Measurements from ENCODE around the gene HOXC4.
"Not testable (repeated sequence)": the region's sequence is repeated elsewhere in the genome, so short reads cannot be mapped to it uniquely, and the experiment has no call there.

The HOXC4 gene

GRCh38 chr12:54060174-54060974 is 6.7 kb downstream of the HOXC4 start:
- no peak for DNase-seq

GRCh38 chr12:54060975-54061778 is 7.5 kb downstream of the HOXC4 start:
- DNase-seq = no peak

DNA sequence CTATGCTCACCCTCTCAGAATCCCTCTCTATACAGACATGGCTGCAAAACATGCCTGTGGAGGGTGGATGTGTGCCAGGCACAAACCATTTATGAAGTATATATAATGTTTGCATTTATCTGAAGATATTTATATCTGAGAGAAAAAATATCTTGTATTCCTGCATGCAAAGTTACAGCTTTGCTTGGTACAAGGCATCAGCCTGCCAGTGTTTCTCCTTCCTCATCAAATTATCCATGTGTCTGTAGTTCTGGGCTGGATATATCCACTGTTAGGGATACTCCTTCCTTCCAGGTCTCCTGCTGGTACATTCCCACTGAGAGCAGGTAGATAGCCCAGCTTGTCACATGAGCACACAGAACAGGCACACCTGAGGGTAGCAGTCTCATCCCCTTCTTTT is 12.0 kb downstream of the HOXC4 start:
- DNase-seq = no peak

DNA sequence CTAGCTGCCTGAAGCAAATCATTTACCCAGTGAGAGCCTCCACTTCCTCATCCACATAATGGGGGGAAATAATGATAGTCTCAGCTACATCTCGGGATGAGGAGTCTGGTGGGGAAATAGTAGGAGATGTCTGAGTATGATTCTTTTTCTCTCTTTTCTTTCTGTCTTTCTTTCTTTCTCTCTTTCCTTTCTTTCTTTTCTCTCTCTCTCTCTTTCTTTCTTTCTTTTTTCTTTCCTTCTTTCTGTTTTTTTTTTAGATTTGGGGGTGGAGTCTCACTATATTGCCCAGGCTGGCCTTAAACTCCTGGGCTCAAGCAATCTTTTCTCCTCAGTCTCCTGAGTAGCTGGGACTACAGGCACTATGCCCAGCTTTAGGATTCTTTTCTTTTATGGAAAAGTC is 12.8 kb downstream of the HOXC4 start:
- DNase-seq = no peak

DNA sequence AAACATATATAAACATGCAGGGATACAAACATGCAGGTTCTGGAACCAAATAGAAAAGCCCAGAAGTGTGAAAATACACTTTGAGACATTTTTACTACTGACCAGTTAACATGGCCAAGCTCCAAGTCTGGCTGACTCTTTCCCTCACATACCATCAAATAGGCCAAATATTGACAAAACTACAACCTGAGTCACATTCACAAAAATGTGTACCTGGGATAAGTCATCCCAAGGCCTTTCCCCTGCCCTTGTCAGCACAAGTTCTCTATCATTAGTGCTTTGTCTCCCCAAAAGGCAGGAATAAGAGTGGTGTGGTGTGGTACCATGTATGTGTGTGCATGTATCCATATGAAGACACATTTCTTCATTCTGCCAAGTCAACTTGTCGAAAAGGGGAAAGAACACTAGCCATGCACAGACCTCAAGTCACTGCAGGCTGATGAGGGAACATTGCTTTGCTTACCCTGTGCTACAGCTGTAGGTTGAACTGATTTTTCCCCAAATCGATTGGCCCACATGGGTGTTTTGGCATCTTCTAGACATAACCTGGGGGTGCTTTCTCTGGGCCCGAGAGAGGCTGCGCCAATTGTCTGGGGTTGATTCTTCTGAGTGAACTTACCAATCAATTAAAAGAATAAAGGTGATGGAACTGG is 14.9 kb downstream of the HOXC4 start:
- DNase-seq = no peak

DNA sequence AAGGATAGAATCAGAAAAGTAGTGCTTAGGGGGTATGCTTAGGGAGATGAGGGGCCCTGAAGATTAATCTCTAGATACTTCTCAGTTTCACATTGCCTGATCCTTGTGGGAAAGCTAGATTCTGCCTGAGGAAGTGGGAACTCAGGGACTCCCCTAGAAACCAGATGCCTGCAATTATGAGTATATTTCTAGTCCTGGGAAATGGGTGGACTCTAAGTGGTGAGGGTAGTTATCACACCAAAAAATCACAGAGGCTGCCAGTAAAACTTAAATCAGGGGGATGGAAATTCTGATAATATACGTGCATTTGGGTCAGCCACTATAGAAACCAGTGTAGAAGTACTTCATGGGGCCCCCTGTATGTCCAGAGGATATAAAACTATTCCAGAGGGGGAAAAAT is 18.3 kb downstream of the HOXC4 start:
- no peak for DNase-seq

DNA sequence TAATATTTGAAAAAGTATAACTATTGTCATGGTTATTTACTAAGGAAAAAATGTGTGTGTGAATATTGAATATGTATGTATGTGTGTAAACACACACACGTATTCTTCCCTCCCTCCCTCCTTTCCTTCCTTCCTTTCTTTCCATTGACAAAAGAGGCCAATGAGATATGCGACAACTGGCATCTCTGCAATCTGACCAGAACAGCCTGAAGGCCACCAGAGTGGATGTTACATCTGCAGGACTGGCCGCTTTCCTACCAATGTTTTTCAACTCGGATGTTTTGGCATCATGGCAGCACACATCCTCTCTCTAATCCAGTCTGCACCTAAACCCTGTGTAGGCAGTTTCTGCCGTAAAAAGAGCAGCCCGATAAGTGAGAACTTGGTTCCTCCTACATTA is 20.7 kb downstream of the HOXC4 start:
- DNase-seq = no peak

- no peak for DNase-seq
Measured at GRCh38 chr12:54075409-54075808, 21.8 kb downstream of the HOXC4 start.

- no peak for DNase-seq
Measured at GRCh38 chr12:54075974-54076373, 22.3 kb downstream of the HOXC4 start.

DNA sequence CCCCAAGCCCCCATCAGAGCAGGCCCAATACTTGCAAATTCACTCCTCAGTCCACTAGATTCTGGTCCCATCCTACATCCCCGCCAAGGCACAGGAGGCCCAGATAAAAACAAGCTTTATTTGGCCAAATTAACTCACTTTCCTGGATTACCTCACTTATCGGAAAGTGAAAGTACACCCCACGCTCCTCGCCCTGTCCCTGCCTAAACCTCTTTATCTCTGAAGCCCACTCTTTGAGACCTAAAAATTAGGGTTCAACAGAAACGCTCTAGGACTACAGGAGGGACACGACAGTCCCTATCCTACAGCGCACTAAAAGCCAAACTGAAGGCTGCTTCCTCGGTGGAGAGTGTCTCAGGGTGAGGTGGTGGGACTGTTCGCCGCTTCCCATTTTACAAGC is 24.2 kb downstream of the HOXC4 start:
- DNase-seq = not testable (repeated sequence)

- not testable (repeated sequence) for DNase-seq
Measured at GRCh38 chr12:54079115-54079514, 25.5 kb downstream of the HOXC4 start.

DNA sequence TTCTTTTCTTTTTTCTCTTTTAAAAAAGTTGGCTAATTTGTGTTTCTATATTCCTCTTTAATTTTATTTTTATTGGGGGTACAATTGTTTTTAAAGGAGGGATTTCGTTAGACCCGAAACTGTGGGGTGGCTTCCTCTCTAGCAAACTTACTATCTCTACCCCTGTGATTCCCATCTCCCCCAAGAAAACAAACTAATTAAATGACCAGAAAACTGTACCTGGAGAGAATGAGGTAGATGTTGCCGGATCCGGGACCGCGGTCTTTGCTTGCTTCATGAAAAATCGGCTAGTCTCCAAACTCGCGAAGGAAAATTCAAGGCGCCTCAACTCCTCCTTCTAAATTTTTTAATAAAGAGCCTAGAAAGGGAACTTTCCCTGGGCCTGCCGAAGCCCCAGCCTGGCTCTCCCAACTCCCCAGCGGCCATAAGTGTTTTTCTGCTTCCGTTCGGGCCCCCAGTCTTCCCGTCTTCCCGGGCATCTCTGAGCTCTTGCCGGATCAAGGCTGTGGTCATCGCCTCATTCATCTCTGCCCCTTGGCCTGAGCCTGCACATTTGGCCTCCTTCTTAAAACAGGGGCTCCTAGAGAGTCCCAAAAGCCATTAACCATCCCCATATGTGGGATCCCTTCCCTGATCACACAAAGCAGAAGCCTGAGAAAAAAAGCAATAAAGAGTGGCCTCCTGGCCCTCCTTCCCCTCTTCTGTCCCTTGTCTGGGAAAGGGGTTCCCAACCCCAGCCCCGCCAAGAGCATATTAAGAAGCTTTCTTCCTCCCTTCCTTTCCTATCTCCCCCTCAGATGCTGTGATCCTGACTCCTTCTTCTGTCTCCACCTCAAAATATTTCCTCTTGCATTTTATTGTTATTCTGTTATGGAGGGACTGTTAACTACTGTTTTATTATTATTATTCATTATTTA is 26.6 kb downstream of the HOXC4 start:
- DNase-seq = not testable (repeated sequence)

- not testable (repeated sequence) for DNase-seq
Measured at GRCh38 chr12:54081053-54081514, 27.4 kb downstream of the HOXC4 start.

DNA sequence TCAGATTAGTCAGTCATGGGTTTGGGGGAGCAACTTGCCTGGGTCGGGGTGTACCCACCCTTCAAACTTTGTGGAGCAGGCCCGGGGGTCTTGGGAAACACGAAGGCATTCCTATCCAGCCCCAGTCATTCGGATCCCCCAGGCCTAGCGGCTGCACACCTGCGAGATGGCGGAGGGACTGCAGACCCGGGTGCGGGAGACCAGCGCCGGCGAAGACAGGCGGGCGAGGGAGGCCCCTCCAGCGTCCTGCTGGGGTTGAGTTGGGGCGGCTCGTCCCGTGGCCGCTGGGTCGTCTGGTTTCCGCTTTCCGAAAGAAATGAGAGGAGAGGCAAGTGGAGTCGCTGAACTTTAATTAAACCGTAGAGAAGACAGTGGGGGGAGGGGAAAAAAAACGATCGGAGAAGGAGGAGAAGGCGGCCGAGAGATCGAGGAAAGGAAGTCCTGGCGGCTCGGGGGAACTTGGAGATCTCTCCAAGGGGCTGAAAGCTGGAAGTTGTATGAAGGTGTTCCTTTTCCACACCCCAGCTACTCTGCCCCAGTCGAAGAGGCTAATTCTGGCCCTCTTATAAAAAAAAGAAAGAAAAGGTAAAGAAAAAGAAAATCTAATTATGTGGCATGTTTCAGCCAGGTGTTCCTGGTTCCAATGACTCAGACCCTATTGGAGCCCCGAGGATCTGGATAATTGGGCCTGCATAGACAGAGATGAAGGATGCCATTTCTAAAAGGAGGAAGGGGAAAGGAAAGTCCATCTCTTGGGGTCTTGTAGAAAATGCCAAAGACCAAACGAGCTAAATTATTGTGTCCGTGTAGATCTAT is 28.2 kb downstream of the HOXC4 start:
- DNase-seq = not testable (repeated sequence)

DNA sequence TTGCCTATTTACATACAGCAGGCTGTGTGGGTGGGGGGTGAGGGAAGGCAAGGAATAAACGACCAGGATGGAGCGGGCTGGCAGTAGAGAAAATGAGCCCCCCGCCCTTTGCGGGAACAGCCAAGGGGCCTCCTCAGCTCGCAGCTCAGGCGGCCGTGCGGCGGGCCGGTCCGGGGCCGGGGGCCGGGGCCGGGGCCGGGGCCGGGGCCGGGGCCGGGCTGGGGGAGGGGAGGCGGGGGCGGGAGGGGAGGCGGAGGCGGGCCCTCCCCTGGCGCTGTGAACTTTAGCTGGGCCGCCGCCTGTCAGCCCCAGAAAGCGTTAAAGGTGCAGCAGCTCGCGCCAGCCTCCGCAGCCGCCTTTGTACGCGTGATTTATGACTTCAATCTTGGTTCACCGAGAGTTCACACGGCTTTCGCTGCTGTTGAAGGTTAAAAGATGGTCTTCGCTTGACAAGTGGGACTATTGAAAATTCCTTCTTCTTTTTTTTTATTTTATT is 28.8 kb downstream of the HOXC4 start:
- no peak for DNase-seq

DNA sequence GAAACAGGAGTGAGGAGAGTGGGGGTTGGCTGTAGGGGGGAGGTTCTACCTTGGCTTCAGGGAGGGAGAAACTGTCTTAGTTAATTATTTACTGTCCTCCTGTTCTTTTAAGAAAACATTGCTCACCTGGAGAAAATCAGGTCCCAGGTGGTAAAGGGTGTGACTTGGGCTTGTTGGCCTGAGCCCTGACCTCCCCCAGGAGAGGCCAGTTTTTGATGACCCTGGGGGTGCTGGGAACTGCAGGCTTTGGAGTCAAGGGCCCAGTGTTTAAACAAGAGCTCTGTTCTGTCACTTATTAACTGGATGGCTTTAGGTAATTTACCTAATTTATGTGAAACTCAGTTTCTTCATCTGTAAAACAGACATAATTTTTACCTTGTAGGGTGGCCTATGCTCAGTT is 34.4 kb downstream of the HOXC4 start:
- not testable (repeated sequence) for DNase-seq

- not testable (repeated sequence) for DNase-seq
Measured at GRCh38 chr12:54089465-54089864, 35.8 kb downstream of the HOXC4 start.

DNA sequence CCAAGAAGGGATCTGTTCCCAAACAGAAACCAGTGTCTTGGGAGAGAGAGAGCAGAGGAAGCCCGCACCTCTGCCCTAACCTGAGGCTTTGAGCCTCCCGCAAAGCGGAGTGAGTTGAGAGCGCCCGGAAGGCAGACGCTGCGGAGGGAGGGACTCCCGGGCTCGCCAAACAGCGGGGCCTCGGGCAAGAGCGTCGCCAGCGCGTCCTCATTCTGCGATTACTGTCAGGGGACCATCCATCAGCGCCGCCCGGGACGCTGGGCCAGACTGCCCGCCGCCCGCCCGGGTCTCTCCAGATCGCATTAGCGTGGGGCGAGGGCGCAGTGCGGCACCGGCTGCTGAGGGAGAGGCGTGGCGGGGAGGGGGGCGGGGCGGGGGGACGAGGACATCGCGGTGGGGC is 36.7 kb downstream of the HOXC4 start:
- DNase-seq = not testable (repeated sequence)

DNA sequence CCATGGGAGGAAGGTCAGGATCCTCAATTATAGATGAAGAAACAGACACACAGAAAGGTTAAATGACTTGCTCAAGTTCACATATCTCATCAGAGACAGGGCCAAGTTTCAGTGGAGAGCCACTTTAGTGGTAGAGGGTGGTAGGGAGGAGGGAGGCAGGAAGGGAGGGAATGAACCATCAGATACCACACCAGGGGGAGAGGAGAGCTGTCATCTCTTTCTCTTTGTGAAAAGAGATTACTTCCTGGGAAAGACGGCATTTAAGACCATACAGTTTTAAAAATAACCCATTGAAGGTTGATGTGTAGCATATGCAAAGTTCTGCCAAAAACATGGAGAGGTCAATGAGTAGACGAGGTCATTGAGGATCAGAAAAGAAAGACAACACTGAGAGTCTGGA is 39.3 kb downstream of the HOXC4 start:
- not testable (repeated sequence) for DNase-seq

DNA sequence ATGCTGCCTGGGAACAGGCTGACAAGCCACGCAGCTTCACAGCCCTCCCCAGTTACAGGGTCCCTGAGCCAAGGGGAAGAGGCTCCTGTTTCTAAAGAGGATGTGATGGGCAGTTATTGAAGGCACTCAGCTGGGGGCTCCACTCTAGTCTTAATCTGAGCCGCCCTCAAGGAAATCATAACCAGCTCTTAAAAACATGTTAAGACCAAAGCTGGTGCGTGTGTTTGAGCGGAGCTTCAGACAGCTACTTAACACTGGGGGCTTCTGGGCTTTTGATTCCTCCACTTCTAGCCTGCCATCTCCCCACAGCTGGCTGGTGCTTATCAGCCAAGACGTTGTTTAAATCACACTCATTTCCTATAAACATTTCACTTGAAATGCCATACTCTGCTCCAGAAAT is 42.3 kb downstream of the HOXC4 start:
- not testable (repeated sequence) for DNase-seq

DNA sequence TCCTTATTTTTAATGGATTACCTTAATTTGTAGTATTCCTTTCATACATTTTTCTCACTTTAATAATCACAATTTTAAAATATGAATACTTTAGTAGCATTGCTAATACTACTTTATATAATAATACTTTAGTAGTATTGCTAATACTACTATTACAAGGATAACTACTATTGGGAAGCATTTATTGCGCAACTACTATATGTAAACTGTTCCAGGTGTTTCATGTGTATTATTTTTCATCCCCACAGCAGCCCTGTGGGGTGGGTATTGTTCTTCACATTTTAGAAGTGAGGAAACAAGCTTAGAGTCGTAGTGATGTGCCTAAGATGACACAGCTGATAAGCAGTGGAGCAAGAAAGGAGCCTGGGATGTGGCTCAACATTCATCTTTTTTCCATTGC is 45.0 kb downstream of the HOXC4 start:
- DNase-seq = not testable (repeated sequence)

Measured in cortex of kidney (tissue), 1 donor.